ENCODE measurements around the gene KNOP1.

The KNOP1 gene

DNA sequence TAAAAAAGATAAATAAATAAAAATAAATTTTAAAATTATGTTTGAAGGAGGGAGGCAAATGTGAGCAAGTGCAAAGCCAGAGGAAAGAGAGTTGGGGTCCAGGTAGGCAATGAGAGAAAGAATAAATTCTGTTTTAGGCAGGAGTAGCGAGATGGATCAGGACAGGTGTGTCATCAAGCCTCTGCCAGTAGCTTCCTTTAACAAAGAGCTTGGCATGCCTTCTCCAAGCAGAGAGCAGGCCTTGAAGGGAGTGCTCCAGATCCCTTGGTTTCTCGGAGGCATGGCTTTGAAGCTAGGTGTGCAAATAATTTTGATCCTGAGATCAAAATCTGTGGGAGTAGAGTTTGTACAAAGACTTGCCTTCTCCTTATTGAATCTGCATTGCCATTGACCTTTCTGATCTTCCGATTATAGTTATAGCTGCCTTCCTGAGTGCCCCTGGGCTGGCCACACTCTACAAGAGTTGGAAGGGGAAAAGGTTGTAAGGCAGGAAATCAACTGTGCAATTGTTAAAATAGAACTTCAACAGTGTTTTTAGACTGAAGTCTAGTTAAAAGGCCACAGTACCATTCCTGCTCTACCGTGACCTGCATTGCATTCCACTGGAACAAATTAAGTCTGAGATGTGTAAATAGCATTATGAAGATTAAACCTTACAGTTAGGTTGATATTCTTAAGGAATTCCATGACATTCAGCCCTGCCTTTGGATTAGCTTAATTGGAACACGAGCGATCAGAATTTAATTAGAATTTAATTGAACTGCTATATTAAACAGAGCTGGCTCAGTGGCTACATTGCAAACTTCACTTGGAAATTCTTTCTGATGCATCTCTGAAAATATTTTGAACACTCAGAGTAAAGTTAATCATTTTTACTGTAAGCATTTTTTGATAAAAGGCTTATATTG lies 33.7 kb upstream of the KNOP1 start:
- Histone ChIP-seq H3K27me3 (ENCODE audit: insufficient read depth, low read length) (no peaks in the 10 kb centered on the region), H3K4me1 (ENCODE audit: insufficient read depth, low read length) (peaks cover 4% of the 10 kb centered on the region), H3K4me3 (ENCODE audit: low read length) (no peak overlapping the region), H3K9me3 (ENCODE audit: low read length) (no peaks in the 10 kb centered on the region), H3K36me3 (ENCODE audit: insufficient read depth, low read length) (no peaks in the 10 kb centered on the region), H2AFZ (ENCODE audit: low read depth, low read length) (no peak overlapping the region)

GRCh38 chr16:19749571-19750080 lies 31.6 kb upstream of the KNOP1 start:
- H3K9me3 ChIP-seq (ENCODE audit: low read length), result no peaks in the 10 kb centered on the region
- H3K4me1 ChIP-seq (ENCODE audit: insufficient read depth, low read length), result peaks cover 22% of the 10 kb centered on the region
- no peak overlapping the region for H3K4me3 ChIP-seq (ENCODE audit: low read length)
- no peak overlapping the region for H2AFZ ChIP-seq (ENCODE audit: low read depth, low read length)
- no peaks in the 10 kb centered on the region for H3K36me3 ChIP-seq (ENCODE audit: insufficient read depth, low read length)
- no peaks in the 10 kb centered on the region for H3K27me3 ChIP-seq (ENCODE audit: insufficient read depth, low read length)

DNA sequence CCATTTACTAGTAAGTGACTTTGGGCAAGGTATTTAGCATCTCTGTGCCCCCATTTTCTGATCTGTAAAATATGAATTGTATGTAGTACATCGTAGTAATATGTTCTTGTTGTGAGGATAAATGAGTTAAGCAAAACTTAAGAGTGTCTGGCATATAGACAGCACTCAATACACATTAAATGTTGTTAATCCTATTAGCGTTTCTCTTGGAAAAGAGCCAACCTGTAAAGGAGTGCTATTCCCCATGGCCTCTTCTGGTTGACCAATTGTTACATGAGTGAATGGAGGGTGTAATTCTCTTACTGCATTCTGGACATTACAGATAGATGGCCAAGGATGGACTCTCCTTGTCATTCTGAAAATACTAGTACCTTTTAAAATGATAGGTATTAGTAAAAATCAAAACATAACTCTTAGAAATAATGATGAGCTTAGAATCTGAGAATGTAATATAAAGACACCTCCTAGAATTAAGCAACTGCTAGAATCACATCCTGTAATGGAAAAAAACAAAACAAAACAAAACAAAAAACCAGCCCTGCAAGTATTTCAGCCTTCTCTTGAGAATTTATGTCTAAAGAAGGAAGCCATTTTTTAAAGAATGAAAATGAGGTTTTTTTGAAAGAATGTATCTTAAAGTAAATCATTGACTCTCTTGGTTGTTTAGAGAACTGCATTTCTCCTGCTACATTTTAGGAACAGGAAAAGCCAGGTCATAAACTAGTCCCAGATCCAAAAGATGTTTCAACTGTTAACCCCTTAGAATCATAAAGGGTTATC lies 30.6 kb upstream of the KNOP1 start:
- Histone ChIP-seq H2AFZ (ENCODE audit: low read depth, low read length) (no peak overlapping the region), H3K9me3 (ENCODE audit: low read length) (no peaks in the 10 kb centered on the region), H3K36me3 (ENCODE audit: insufficient read depth, low read length) (no peaks in the 10 kb centered on the region), H3K4me1 (ENCODE audit: insufficient read depth, low read length) (peaks cover 25% of the 10 kb centered on the region), H3K27me3 (ENCODE audit: insufficient read depth, low read length) (no peaks in the 10 kb centered on the region), H3K4me3 (ENCODE audit: low read length) (no peak overlapping the region)

DNA sequence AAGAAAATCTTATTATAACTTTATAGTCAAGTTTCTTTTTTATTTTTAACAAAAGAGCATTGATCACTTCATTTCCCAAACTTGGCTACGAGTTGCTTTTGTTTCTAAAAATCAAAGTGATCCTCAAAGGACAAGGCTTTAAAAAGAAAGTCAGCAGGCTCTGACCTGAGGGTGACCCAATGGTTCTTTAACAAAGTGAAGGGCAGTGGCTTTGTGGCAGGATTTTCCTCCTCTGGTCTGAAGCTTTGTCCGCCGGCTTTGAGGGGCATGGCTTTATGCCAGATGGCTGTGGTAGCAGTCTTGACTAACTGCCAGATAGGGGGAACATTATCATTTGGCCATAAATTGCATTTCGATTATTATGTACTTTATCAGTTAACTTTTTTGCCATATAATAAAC lies 28.5 kb upstream of the KNOP1 start:
- H3K27me3 ChIP-seq (ENCODE audit: insufficient read depth, low read length), result no peaks in the 10 kb centered on the region
- H3K36me3 ChIP-seq (ENCODE audit: insufficient read depth, low read length), result no peaks in the 10 kb centered on the region
- H3K9me3 ChIP-seq (ENCODE audit: low read length), result no peaks in the 10 kb centered on the region
- no peak overlapping the region for H3K4me3 ChIP-seq (ENCODE audit: low read length)
- H3K4me1 ChIP-seq (ENCODE audit: insufficient read depth, low read length), result peaks cover 26% of the 10 kb centered on the region
- H2AFZ ChIP-seq (ENCODE audit: low read depth, low read length), result no peak overlapping the region

DNA sequence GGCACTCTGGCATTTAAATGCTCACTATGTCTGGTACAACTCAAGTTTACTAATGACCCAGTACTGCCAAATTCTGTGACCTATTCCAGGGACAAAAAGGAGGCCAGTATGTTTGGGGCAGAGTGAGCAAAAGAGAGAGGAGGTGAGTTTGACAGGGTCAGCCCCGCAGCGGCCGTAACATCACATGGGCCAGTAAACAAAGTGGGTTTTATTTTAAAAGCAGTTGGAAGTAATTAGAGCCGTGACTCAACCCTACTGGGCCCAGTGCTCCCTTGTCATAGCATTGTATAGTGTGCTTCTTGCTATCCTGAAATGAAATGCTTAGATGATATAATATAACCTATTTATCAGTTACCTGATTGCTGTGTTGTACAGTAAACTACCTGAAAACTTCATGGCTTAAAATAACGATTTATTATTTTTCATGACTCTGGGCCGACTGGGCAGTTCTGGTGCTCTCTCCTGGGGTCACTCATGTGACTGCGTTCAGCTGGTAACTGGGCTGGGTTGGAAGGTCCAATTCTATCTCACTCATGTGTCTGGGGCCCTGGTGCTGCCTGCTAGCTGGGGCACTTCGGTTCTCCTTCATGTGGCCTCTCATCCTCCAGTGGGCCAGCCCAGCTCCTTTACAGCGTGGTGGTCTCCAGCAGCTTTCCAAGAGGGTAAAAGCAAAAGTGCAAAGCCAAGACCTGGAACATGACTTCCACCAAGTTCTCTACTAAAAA lies 27.4 kb upstream of the KNOP1 start:
- Histone ChIP-seq H3K36me3 (ENCODE audit: insufficient read depth, low read length) (no peaks in the 10 kb centered on the region), H3K4me1 (ENCODE audit: insufficient read depth, low read length) (peaks cover 26% of the 10 kb centered on the region), H3K4me3 (ENCODE audit: low read length) (no peak overlapping the region), H3K27me3 (ENCODE audit: insufficient read depth, low read length) (no peaks in the 10 kb centered on the region), H2AFZ (ENCODE audit: low read depth, low read length) (no peak overlapping the region), H3K9me3 (ENCODE audit: low read length) (no peaks in the 10 kb centered on the region)

GRCh38 chr16:19744670-19745069 lies 26.6 kb upstream of the KNOP1 start:
- Histone ChIP-seq H3K4me1 (ENCODE audit: insufficient read depth, low read length) (peaks cover 26% of the 10 kb centered on the region), H3K4me3 (ENCODE audit: low read length) (no peak overlapping the region), H3K27me3 (ENCODE audit: insufficient read depth, low read length) (no peaks in the 10 kb centered on the region), H2AFZ (ENCODE audit: low read depth, low read length) (no peak overlapping the region), H3K36me3 (ENCODE audit: insufficient read depth, low read length) (peaks cover 2% of the 10 kb centered on the region), H3K9me3 (ENCODE audit: low read length) (no peaks in the 10 kb centered on the region)

- no peak overlapping the region for H3K4me3 ChIP-seq (ENCODE audit: low read length)
- peaks cover 8% of the 10 kb centered on the region for H3K36me3 ChIP-seq (ENCODE audit: insufficient read depth, low read length)
- no peaks in the 10 kb centered on the region for H3K27me3 ChIP-seq (ENCODE audit: insufficient read depth, low read length)
- no peak overlapping the region for H2AFZ ChIP-seq (ENCODE audit: low read depth, low read length)
- H3K9me3 ChIP-seq (ENCODE audit: low read length), result no peaks in the 10 kb centered on the region
- H3K4me1 ChIP-seq (ENCODE audit: insufficient read depth, low read length), result peaks cover 26% of the 10 kb centered on the region
These were observed 25.8 kb upstream of the KNOP1 start for GRCh38 chr16:19743816-19744159.

DNA sequence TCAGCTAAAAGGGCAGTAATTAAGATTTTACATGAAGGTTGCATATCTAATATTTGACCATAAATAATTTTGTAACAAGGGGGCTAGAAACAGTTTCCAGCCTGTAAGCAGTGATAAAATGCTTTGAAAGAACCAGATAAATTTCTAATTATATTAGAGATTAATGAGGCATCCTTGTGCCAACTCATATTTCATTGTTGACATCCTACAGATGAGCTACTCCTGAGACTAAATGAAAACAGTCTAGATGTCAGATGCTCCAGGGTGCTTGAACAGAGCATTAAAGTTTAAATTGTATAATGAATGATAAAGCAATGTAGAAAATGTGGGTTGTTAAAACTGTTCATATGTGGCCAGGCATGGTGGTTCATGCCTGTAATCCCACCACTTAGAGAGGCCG lies 23.3 kb upstream of the KNOP1 start:
- Histone ChIP-seq H3K4me1 (ENCODE audit: insufficient read depth, low read length) (peaks cover 21% of the 10 kb centered on the region), H3K36me3 (ENCODE audit: insufficient read depth, low read length) (peaks cover 30% of the 10 kb centered on the region), H3K4me3 (ENCODE audit: low read length) (no peak overlapping the region), H3K9me3 (ENCODE audit: low read length) (no peaks in the 10 kb centered on the region), H3K27me3 (ENCODE audit: insufficient read depth, low read length) (no peaks in the 10 kb centered on the region), H2AFZ (ENCODE audit: low read depth, low read length) (no peak overlapping the region)

- Histone ChIP-seq H3K36me3 (ENCODE audit: insufficient read depth, low read length) (peaks cover 57% of the 10 kb centered on the region), H3K4me3 (ENCODE audit: low read length) (no peak overlapping the region), H3K9me3 (ENCODE audit: low read length) (peaks cover 2% of the 10 kb centered on the region), H2AFZ (ENCODE audit: low read depth, low read length) (no peak overlapping the region), H3K27me3 (ENCODE audit: insufficient read depth, low read length) (no peaks in the 10 kb centered on the region), H3K4me1 (ENCODE audit: insufficient read depth, low read length) (no peaks in the 10 kb centered on the region)
These were observed 19.4 kb upstream of the KNOP1 start for GRCh38 chr16:19737306-19738038.

DNA sequence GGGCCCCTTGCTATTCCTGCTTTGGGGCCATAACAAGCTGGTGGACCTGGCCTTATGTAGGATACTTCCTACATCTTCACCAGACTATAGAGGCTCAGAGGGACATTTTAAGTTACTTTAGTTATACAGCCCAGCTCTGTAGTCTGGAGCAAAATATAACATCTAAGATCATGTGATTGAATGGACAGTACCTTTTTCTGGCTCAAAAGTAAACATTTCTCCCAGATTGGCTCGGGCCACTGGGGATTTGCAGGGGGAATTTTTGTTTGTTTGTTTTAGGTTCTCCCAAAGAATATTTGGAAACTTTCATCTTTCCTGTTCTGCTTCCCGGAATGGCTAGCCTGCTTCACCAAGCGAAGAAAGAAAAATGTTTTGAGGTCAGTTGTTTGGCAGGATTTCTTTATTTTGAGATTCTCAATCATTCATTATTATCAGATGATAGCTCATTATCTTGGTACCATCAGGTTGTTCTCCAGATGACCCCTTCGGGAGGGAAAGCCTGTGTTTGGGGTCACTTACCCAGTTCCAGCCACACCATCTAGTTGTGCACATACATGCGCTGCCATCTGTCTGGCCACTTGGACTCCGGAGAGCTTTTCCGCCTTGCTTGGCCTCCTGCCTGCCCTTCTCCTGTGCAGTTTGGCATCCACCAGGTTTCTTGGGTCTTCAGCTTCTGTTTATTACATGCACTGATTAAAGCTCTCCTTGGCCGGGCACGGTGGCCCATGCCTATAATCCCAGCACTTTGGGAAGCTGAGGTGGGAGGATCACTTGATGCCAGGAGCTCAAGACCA lies 17.2 kb upstream of the KNOP1 start:
- Histone ChIP-seq H3K9me3 (ENCODE audit: low read length) (peaks cover 10% of the 10 kb centered on the region), H3K4me1 (ENCODE audit: insufficient read depth, low read length) (no peaks in the 10 kb centered on the region), H3K4me3 (ENCODE audit: low read length) (no peak overlapping the region), H3K36me3 (ENCODE audit: insufficient read depth, low read length) (peaks cover 72% of the 10 kb centered on the region), H3K27me3 (ENCODE audit: insufficient read depth, low read length) (no peaks in the 10 kb centered on the region), H2AFZ (ENCODE audit: low read depth, low read length) (no peak overlapping the region)

- Histone ChIP-seq H3K27me3 (ENCODE audit: insufficient read depth, low read length) (no peaks in the 10 kb centered on the region), H3K4me1 (ENCODE audit: insufficient read depth, low read length) (no peaks in the 10 kb centered on the region), H3K4me3 (ENCODE audit: low read length) (no peak overlapping the region), H3K36me3 (ENCODE audit: insufficient read depth, low read length) (peaks cover 62% of the 10 kb centered on the region), H2AFZ (ENCODE audit: low read depth, low read length) (no peak overlapping the region), H3K9me3 (ENCODE audit: low read length) (peaks cover 12% of the 10 kb centered on the region)
These were observed 15.5 kb upstream of the KNOP1 start for GRCh38 chr16:19733551-19733950.

DNA sequence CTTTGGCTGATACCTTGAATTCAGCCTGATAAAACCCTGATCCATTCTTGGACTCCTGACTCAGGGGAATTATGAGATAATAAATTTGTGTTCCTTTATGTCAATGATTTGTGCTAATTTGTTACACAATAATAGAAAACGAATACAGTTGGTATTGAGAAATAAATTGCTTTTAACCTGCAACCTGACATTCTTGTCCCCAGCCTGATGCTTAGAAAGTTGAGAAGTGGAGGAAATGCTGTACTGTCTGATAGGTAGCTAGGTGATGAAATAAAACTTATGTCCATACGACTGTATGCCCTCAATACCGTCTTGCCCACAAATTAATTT lies 10.6 kb upstream of the KNOP1 start:
- no peaks in the 10 kb centered on the region for H3K27me3 ChIP-seq (ENCODE audit: insufficient read depth, low read length)
- H3K9me3 ChIP-seq (ENCODE audit: low read length), result peaks cover 10% of the 10 kb centered on the region
- H2AFZ ChIP-seq (ENCODE audit: low read depth, low read length), result no peak overlapping the region
- no peak overlapping the region for H3K4me3 ChIP-seq (ENCODE audit: low read length)
- H3K36me3 ChIP-seq (ENCODE audit: insufficient read depth, low read length), result peaks cover 25% of the 10 kb centered on the region
- H3K4me1 ChIP-seq (ENCODE audit: insufficient read depth, low read length), result no peaks in the 10 kb centered on the region
